ENCODE data around the gene C16orf95. TPM values are rescaled to one million over a fixed set of nuclear protein-coding genes. Genes with fewer than 3 reads are reported as not detected.
A peak's percentile ranks its signal among the peaks of the same experiment; 100 is the strongest.

C16orf95 gene
- total RNA-seq, 1 experiment from 2014 or later: 8.0 TPM

- no peak for DNase-seq (ENCODE audit: low spot score)
Observed at GRCh38 chr16:87317750-87318644, 805 bp upstream of the C16orf95 start.

DNA sequence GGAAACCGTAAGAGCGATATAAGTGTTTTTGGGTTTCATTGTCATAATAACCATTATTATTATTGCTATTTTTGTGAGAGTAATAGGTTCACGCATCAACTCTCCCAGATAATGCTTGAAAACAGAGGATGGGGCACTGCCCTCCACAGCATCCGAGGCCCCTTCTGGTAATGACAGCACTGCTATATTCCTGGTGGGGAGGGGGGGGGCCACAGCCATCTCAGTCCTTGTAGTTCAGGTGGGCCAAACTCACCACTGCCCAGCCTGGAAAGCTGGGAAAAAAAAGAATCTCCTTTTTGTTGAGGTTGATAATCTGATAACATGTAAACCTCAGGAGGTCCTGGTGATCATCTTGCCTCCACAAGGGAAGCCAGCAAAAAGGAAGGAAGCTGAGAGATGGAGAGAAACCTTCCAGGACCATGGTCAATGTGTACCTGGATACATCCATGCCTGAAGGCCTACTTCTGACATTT, 706 bp downstream of the C16orf95 start:
- no peak for DNase-seq (ENCODE audit: low spot score)

DNA sequence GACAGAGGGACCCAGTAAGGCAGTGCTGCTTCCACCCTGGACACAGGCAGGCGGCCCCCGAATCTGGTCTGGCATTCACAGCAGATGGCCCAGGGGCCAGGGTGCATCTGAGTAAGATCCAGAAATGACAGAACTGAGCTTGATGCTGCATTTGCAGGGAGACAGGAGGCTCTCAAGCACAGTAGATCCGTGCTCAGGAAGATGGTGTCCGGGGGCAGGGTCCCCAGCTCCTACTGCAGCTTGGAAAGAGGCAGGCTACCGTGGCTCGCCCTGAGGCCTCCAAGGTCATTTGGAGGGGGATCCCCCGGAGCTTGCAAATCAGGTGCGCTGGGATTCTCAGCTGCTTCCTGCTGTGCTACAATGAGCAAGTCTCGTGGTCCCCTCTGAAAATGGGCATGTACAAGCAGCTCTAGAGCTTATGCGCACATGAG, 2.2 kb downstream of the C16orf95 start:
- no peak for DNase-seq (ENCODE audit: low spot score)

- no peak for DNase-seq (ENCODE audit: low spot score)
Observed at GRCh38 chr16:87312008-87312407, 5.2 kb downstream of the C16orf95 start.

- DNase-seq (ENCODE audit: low spot score): no peak
Observed at GRCh38 chr16:87311387-87311786, 5.8 kb downstream of the C16orf95 start.

- no peak for DNase-seq (ENCODE audit: low spot score)
Observed at GRCh38 chr16:87310610-87311009, 6.6 kb downstream of the C16orf95 start.

DNA sequence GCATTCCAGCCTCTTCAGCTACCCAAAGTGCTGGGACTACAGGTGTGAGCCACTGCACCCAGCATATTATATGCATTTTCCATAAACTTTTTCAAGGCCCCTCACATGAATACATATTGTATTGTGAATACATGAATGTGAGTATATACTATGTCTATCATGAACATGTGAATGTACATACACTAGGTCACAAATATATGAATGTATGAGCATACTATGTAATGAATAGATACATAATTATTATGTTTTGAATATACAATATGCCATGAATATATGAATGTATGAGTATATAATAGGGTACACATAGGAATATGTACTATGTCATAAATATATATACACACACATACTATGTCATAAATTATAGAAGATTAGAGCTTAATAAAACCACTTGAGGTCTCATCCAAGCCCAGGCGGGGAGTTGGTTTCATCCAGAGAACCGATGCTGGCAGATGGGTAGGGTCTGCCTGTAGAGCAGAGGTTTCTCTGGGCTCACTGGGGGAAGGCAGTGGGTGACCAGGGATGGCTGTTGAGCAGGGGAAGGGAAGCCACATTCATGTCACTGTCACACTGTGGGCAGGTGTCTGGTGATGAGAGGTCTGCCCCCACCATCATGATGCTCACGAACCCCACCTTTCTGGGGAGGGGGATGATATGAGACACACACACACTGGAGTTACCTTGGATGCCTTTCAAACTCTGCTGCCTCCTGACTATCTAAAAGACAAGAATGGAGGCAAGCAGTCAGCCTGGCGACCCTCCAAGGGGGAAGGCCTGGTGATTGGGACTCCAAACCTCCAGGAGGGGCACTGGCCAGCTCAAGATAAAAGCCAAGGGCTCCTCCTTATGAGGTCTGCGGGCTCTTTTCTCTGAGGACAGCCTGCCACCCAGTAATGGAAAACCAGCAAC, 7.3 kb downstream of the C16orf95 start:
- DNase-seq (ENCODE audit: low spot score): no peak

DNA sequence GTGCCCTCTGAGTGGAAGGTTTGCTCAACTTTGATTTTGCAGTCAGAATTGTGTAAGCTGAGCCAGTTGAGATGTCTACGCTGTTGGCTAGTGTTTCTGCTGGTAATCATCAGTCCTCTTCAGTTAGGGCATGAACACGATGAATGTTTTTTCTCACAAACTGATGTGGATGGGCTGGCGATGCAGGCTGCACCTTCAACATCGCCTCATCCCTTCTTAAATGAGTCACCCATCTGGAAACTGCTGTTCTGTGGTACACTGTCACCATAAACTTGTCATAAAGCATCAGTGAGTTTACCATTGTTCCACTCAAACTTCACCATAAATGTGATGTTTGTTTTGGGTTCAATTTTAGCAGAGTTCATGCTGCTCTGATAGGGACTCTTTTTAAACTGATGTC, 8.4 kb downstream of the C16orf95 start:
- no peak for DNase-seq (ENCODE audit: low spot score)

DNA sequence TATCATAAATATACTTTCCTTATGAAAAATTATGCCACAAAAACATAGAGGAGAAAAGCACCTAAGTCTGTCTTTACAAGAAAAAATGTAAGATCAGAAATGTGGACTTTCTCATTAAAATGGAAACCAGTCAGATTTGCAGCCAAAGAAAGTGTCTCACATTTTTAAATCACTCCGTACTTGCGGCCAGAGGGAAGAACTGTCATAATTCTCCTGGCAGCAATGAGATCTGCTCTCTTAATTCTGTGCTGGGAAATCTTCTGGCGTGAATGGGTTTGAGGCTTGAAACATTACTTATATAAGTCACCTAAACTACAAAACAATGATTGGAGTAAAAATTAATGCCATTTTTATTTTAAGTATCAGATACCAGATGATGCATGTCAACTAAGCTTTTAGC, 10.7 kb downstream of the C16orf95 start:
- DNase-seq (ENCODE audit: low spot score): no peak

GRCh38 chr16:87305505-87306391, 11.4 kb downstream of the C16orf95 start:
- peak; percentile 48 for DNase-seq (ENCODE audit: low spot score)

GRCh38 chr16:87304951-87305350, 12.2 kb downstream of the C16orf95 start:
- DNase-seq (ENCODE audit: low spot score): no peak

- no peak for DNase-seq (ENCODE audit: low spot score)
Observed at GRCh38 chr16:87303962-87304521, 13.2 kb downstream of the C16orf95 start.

DNA sequence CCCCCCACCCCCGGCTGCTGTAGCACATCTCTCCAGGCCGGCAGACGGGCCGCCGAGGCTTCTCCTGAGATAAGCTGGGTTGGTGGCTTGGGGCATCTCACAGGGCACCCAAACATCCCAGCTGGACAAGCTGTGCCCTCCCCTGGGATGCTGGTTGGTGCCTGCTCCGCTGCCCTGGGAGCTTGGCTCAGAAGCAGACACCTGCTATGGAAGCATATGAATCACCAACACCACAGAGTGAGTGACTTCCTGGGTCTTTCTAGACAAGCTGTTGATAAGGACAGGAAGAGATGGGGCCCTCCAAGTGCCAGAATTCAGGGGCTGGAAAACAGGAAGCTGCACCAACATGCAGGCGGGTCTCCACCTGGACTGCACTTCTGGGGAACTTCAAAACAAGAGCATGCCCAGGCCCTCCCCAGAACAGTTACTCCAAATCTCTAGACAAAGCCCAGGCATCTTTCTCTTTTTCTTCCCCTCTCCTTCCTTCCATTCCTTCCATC, 13.7 kb downstream of the C16orf95 start:
- no peak for DNase-seq (ENCODE audit: low spot score)

- no peak for DNase-seq (ENCODE audit: low spot score)
Observed at GRCh38 chr16:87298857-87299465, 18.2 kb downstream of the C16orf95 start.

DNA sequence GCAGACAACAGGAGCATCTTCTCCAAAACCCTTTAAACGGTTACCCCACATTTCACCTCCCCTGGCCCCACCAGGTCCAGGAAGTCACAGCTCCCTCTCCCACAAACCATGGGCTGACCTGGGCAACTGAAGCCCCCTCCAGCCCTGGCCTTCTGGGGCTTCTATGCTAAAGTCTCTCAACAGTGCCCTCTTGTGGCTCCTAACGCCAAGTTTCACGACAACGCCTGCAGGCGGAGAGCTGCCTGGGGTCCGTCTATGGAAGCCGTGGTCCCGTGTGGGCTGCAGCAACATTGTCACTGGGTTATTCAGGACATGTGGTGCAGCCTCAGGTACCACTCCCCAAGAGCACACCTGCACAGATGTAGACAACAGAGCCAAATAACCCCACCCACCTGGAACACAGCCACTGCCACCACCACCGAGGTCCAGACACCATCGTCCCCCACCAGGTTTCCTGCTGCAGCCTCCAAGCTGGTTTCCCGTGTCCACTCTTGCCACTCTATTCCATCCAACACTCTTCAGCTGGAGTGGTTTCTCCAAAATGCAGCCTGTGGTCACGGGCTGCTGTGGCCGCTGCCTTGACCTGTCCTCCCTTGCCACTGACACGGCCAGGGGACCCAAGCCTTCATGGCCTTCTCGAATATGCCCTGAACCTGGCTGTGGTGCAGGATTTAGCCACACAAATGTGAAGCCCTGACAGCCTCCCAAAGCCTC, 19.1 kb downstream of the C16orf95 start:
- DNase-seq (ENCODE audit: low spot score): no peak

- DNase-seq (ENCODE audit: low spot score): no peak
Observed at GRCh38 chr16:87297407-87297806, 19.8 kb downstream of the C16orf95 start.

DNA sequence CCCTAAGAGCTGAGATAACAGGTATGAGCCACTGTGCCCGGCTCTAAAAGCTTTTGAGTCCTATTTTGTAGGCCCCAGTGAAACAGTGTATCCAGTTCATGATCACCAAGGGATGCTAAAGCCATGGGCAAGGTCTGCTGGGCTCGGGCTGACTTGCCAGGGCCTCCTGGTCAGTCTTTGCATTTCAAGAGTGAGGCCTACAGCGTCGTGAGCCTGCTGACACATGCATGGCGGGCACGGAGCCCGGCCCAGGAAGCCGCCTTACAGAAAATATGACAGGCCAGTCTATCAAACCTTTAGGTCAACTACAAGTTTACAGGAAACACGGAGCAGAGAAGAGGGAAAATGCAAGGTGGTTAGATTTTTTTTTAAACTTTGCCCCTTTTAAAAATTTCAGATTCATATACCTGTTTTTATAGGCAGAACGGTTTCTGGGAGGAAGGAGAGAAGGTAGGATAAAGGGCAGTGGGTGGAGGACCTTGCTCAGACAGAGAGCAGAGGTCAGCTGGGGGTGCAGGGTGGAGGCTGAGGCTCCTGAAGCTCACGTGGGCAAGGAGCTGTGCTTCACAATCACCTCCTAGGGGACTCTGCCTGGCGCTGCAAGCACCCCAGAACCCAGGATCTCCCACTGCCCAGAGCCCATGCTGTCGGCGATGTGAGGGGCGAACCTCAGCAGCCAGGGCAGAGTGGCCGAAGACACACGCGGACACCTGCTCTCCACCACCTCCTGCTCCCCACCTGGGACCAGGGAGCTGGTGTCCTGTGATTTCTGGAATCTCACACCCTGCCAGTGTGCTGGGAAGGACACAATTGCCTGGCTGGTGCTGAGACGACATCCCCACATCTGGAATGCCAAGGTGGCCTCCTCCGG, 21.3 kb downstream of the C16orf95 start:
- DNase-seq (ENCODE audit: low spot score): no peak

DNA sequence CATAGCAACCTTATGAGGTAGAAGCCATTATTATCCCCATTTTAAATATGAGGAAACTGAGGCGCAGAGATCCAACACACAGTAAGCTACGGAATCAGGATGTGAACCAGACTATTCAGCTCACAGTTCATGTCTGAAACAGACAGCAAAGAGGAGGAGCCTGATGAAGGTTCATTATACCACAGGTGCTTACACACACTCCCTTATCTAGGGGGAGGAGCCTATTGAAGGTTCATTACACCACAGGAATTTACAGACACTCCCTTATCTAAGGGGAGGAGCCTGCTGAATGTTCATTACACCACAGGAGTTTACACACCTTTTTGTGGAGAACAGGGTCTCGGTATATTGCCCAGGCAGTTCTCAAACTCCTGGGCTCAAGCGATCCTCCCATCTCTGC, 21.9 kb downstream of the C16orf95 start:
- DNase-seq (ENCODE audit: low spot score): no peak

DNA sequence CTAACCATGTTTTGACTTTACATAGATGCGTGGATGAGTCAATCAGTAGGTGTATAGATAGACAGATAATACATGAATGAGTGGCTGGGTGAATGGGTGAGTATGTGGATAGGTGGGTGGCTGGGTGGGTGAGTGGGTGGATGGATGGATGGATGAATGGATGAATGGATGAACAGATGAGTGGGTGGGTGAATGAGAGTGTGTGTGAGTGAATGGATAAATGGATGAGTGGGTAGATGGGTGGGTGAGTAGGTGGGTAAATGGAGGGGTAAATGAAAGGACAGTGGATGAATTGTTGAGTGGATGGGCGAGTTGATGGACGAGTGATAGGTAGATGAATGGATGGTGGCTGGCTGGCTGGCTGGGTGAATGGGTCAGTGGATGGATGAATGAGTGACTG, 23.2 kb downstream of the C16orf95 start:
- no peak for DNase-seq (ENCODE audit: low spot score)

Measured in H4 (cell line).